GM13977 (cell line): ENCODE measurements around the gene XKR7.
"Not testable (repeated sequence)": the region's sequence is repeated elsewhere in the genome, so short reads cannot be mapped to it uniquely, and the experiment has no call there.

Source experiments
- DNase-seq: peaks from one replicate; pipeline ENCODE4 v3.0.0; 2012; ENCODE audit warnings: low spot score
- CTCF ChIP-seq: IDR thresholded peaks from 2 replicates; pipeline ENCODE4 v1.5.1; 2012; ENCODE audit warnings: mild to moderate bottlenecking, control low read depth; ENCODE audit not compliant: insufficient read depth; ENCODE audit errors: extremely low read depth, missing control alignments
- in situ Hi-C: fragments of 300-500 bp; cut with MboI; formaldehyde crosslinking; loops from one replicate; pipeline ENCODE4 v1.12.0; 2022; ENCODE audit warnings: low sequenced_read_pairs, low pct_unique_long_range_greater_than_20kb, mixed read lengths, inconsistent platforms; ENCODE audit not compliant: unreplicated experiment

XKR7 gene

GRCh38 chr20:31967830-31968249, at the start of gene XKR7:
Gene XKR7 (plus strand): TSS chr20:31968151. CDS start chr20:31968176, 25 bp downstream.
- DNase-seq: no peak
- in situ Hi-C loops: no loop called here
- TF ChIP-seq CTCF: no peak

GRCh38 chr20:31918466-31919105, 49.4 kb upstream of the XKR7 start:
- no peak for TF ChIP-seq CTCF
- in situ Hi-C loops: no loop called here
- no peak for DNase-seq

- in situ Hi-C loops: no loop called here
Measured at GRCh38 chr20:31919410-31920155, 48.4 kb upstream of the XKR7 start.

GRCh38 chr20:31920275-31920855, 47.6 kb upstream of the XKR7 start:
- no peak for DNase-seq
- in situ Hi-C loops: no loop called here
- TF ChIP-seq CTCF: no peak

More at GRCh38 chr20:31919410-31920155, 48.4 kb upstream of the XKR7 start:
- no peak for TF ChIP-seq CTCF
- no peak for DNase-seq

GRCh38 chr20:31921480-31921879, 46.5 kb upstream of the XKR7 start:
- DNase-seq, in situ Hi-C loops: not testable (repeated sequence)

GRCh38 chr20:31922181-31922580, 45.8 kb upstream of the XKR7 start:
- TF ChIP-seq CTCF: no peak
- DNase-seq: no peak
- in situ Hi-C loops: no loop called here

- in situ Hi-C loops: no loop called here
- TF ChIP-seq CTCF: no peak
- DNase-seq: no peak
Measured at GRCh38 chr20:31922588-31922987, 45.4 kb upstream of the XKR7 start.
